ENCODE data around the gene LEKR1. TPM values are rescaled to one million over a fixed set of nuclear protein-coding genes. Genes with fewer than 3 reads are reported as not detected.

LEKR1 gene
- total RNA-seq, 1 donor, result 0.36 TPM

GRCh38 chr3:157081626-157082210 is 255.6 kb downstream of the LEKR1 start:
- no peaks in the 10 kb centered on the region for H3K79me2 ChIP-seq (ENCODE audit: insufficient read depth, low read length)
- DNase-seq (ENCODE audit: insufficient read length, low spot score, missing footprints), result peak; percentile 95
- no peaks in the 10 kb centered on the region for H3K36me3 ChIP-seq (ENCODE audit: insufficient read depth, low read length)
- H3K9me3 ChIP-seq (ENCODE audit: low read depth, low read length), result no peaks in the 10 kb centered on the region
- peak overlapping the region; percentile 64 for H3K4me2 ChIP-seq (ENCODE audit: insufficient read depth, low read length)
- TF ChIP-seq CTCF (IDR thresholded peaks at IDR 0.05; ENCODE audit: extremely low read depth, low read depth, low read length), result peak; percentile 99
- H3K4me1 ChIP-seq (ENCODE audit: insufficient read depth, low read length), result peaks cover 49% of the 10 kb centered on the region
- no peaks in the 10 kb centered on the region for H4K20me1 ChIP-seq (ENCODE audit: insufficient read depth, low read length)
- H3K27ac ChIP-seq (ENCODE audit: low read depth, low read length), result peak overlapping the region; percentile 85
- peak overlapping the region; percentile 30 for H2AFZ ChIP-seq (ENCODE audit: low read length)
- H3K27me3 ChIP-seq (ENCODE audit: insufficient read depth, low read length), result no peaks in the 10 kb centered on the region
- H3K4me3 ChIP-seq (ENCODE audit: insufficient read depth, low read length), result peak overlapping the region; percentile 28

- Histone ChIP-seq H3K4me3 (ENCODE audit: insufficient read depth, low read length) (no peak overlapping the region), H3K27ac (ENCODE audit: low read depth, low read length) (peak overlapping the region; percentile 82), H3K9me3 (ENCODE audit: low read depth, low read length) (no peaks in the 10 kb centered on the region), H3K36me3 (ENCODE audit: insufficient read depth, low read length) (no peaks in the 10 kb centered on the region), H3K79me2 (ENCODE audit: insufficient read depth, low read length) (no peaks in the 10 kb centered on the region), H3K27me3 (ENCODE audit: insufficient read depth, low read length) (no peaks in the 10 kb centered on the region), H2AFZ (ENCODE audit: low read length) (no peak overlapping the region), H4K20me1 (ENCODE audit: insufficient read depth, low read length) (no peaks in the 10 kb centered on the region), H3K4me2 (ENCODE audit: insufficient read depth, low read length) (peak overlapping the region; percentile 64), H3K4me1 (ENCODE audit: insufficient read depth, low read length) (peaks cover 51% of the 10 kb centered on the region)
- DNase-seq (ENCODE audit: insufficient read length, low spot score, missing footprints), result peak; percentile 75
- TF ChIP-seq CTCF (IDR thresholded peaks at IDR 0.05; ENCODE audit: extremely low read depth, low read depth, low read length), result no peak
Observed at GRCh38 chr3:157082305-157082982, 256.3 kb downstream of the LEKR1 start.

- DNase-seq (ENCODE audit: insufficient read length, low spot score, missing footprints), result no peak
- Histone ChIP-seq H2AFZ (ENCODE audit: low read length) (no peak overlapping the region), H3K79me2 (ENCODE audit: insufficient read depth, low read length) (no peaks in the 10 kb centered on the region), H4K20me1 (ENCODE audit: insufficient read depth, low read length) (no peaks in the 10 kb centered on the region), H3K27ac (ENCODE audit: low read depth, low read length) (no peak overlapping the region), H3K27me3 (ENCODE audit: insufficient read depth, low read length) (no peaks in the 10 kb centered on the region), H3K4me3 (ENCODE audit: insufficient read depth, low read length) (no peak overlapping the region), H3K9me3 (ENCODE audit: low read depth, low read length) (no peaks in the 10 kb centered on the region), H3K36me3 (ENCODE audit: insufficient read depth, low read length) (no peaks in the 10 kb centered on the region), H3K4me2 (ENCODE audit: insufficient read depth, low read length) (no peak overlapping the region), H3K4me1 (ENCODE audit: insufficient read depth, low read length) (peaks cover 50% of the 10 kb centered on the region)
- no peak for TF ChIP-seq CTCF (IDR thresholded peaks at IDR 0.05; ENCODE audit: extremely low read depth, low read depth, low read length)
Observed at GRCh38 chr3:157083824-157084223, 257.7 kb downstream of the LEKR1 start.

GRCh38 chr3:157086060-157086750 is 260.1 kb downstream of the LEKR1 start:
- Histone ChIP-seq H3K4me2 (ENCODE audit: insufficient read depth, low read length) (peak overlapping the region; percentile 43), H3K4me1 (ENCODE audit: insufficient read depth, low read length) (peaks cover 55% of the 10 kb centered on the region), H3K79me2 (ENCODE audit: insufficient read depth, low read length) (no peaks in the 10 kb centered on the region), H3K36me3 (ENCODE audit: insufficient read depth, low read length) (no peaks in the 10 kb centered on the region), H4K20me1 (ENCODE audit: insufficient read depth, low read length) (no peaks in the 10 kb centered on the region), H2AFZ (ENCODE audit: low read length) (peak overlapping the region; percentile 15), H3K9me3 (ENCODE audit: low read depth, low read length) (no peaks in the 10 kb centered on the region), H3K4me3 (ENCODE audit: insufficient read depth, low read length) (no peak overlapping the region), H3K27me3 (ENCODE audit: insufficient read depth, low read length) (no peaks in the 10 kb centered on the region), H3K27ac (ENCODE audit: low read depth, low read length) (peak overlapping the region; percentile 94)
- DNase-seq (ENCODE audit: insufficient read length, low spot score, missing footprints), result no peak
- TF ChIP-seq CTCF (IDR thresholded peaks at IDR 0.05; ENCODE audit: extremely low read depth, low read depth, low read length), result no peak
